Neural progenitor cell (in vitro differentiated cells): Measurements from ENCODE around the gene PKHD1. TPM values are rescaled to one million over a fixed set of nuclear protein-coding genes. Genes with fewer than 3 reads are reported as not detected.

ENCODE experiments used
- DNase-seq: peaks from one replicate; pipeline ENCODE4 v3.0.0-alpha.2; 2016; ENCODE audit warnings: low spot score
- H2AFZ ChIP-seq: fragments of 200-600 bp; sonication (generic); replicated peaks from 2 replicates; pipeline ENCODE4 v1.6.1; 2016; ENCODE audit warnings: antibody characterized with exemption
- H3F3A ChIP-seq: fragments of 200-600 bp; sonication (generic); 2 replicates; pipeline ENCODE4 v1.6.1; 2016; ENCODE audit warnings: antibody characterized with exemption, low read depth
- H3K27ac ChIP-seq: fragments of 200-600 bp; sonication (generic); 2 replicates; pipeline ENCODE4 v1.5.1; 2016; ENCODE audit warnings: mild to moderate bottlenecking
- H3K27me3 ChIP-seq: fragments of 200-600 bp; sonication (generic); 2 replicates; pipeline ENCODE4 v1.6.1; 2016; ENCODE audit warnings: mild to moderate bottlenecking, moderate library complexity
- H3K36me3 ChIP-seq: fragments of 200-600 bp; sonication (generic); 2 replicates; pipeline ENCODE4 v1.5.1; 2016
- H3K4me1 ChIP-seq: fragments of 200-600 bp; sonication (generic); 2 replicates; pipeline ENCODE4 v1.6.1; 2016; ENCODE audit warnings: mixed run types
- H3K4me2 ChIP-seq: fragments of 200-600 bp; sonication (generic); 2 replicates; pipeline ENCODE4 v1.6.1; 2016
- H3K4me3 ChIP-seq: fragments of 200-600 bp; sonication (generic); 2 replicates; pipeline ENCODE4 v1.5.1; 2016
- H3K79me2 ChIP-seq: fragments of 200-600 bp; sonication (generic); 2 replicates; pipeline ENCODE4 v1.6.1; 2016; ENCODE audit warnings: low read depth
- H3K9ac ChIP-seq: fragments of 200-600 bp; sonication (generic); 2 replicates; pipeline ENCODE4 v1.6.1; 2016
- H3K9me3 ChIP-seq: fragments of 200-600 bp; sonication (generic); 2 replicates; pipeline ENCODE4 v1.5.1; 2016; ENCODE audit warnings: low read depth
- H4K20me1 ChIP-seq: fragments of 200-600 bp; sonication (generic); 2 replicates; pipeline ENCODE4 v1.6.1; 2016; ENCODE audit warnings: low read depth
- H3K27ac Mint-ChIP-seq: 3 replicates; pipeline ENCODE4 v1.8.0; 2021; ENCODE audit warnings: mixed read lengths
- H3K27me3 Mint-ChIP-seq: 2 replicates; pipeline ENCODE4 v1.8.0; 2022; ENCODE audit warnings: low read depth, mild to moderate bottlenecking, inconsistent platforms, moderate library complexity, mixed read lengths; ENCODE audit not compliant: insufficient read depth
- H3K36me3 Mint-ChIP-seq: 3 replicates; pipeline ENCODE4 v1.8.0; 2021; ENCODE audit warnings: mixed read lengths
- H3K4me1 Mint-ChIP-seq: 3 replicates; pipeline ENCODE4 v1.8.0; 2021; ENCODE audit warnings: mixed read lengths
- H3K4me3 Mint-ChIP-seq: 3 replicates; pipeline ENCODE4 v1.8.0; 2021; ENCODE audit warnings: mild to moderate bottlenecking, moderate library complexity, mixed read lengths
- H3K9me3 Mint-ChIP-seq: 3 replicates; pipeline ENCODE4 v1.8.0; 2020; ENCODE audit warnings: mixed read lengths
- EZH2 ChIP-seq: fragments of 200-600 bp; sonication (generic); IDR thresholded peaks from 2 replicates; pipeline ENCODE4 v1.6.1; 2017; ENCODE audit warnings: antibody characterized with exemption, mild to moderate bottlenecking, moderate library complexity
- EZH2phosphoT487 ChIP-seq: fragments of 200-600 bp; sonication (generic); IDR thresholded peaks from 2 replicates; pipeline ENCODE4 v1.6.1; 2017; ENCODE audit warnings: antibody characterized with exemption
- total RNA-seq: library from RNA; depleted of rRNA; stranded (reverse); fragments of >200 nt; gene quantifications from 2 replicates; pipeline ENCODE4 v1.2.3, GENCODE V29; 2015; ENCODE audit warnings: low replicate concordance
- TF ChIP-seq, protein P1 (sequence below): fragments of 200-600 bp; sonication (generic); IDR thresholded peaks from 2 replicates; pipeline ENCODE4 v1.5.1; 2017; ENCODE audit warnings: antibody characterized with exemption, mild to moderate bottlenecking

The PKHD1 gene
- total RNA-seq, 1 donor from 2014 or later: 0.04 TPM

GRCh38 chr6:51790946-51791345 is 296.5 kb downstream of the PKHD1 start:
- H3K4me3 Mint-ChIP-seq: no peak overlapping the region
- DNase-seq: no peak
- no peak overlapping the region for H3K27ac Mint-ChIP-seq
- no peaks in the 10 kb centered on the region for H3K36me3 Mint-ChIP-seq
- Histone ChIP-seq H3K27me3 (no peaks in the 10 kb centered on the region), H3K4me1 (no peaks in the 10 kb centered on the region), H3K4me3 (no peak overlapping the region), H3K79me2 (no peaks in the 10 kb centered on the region), H3K9me3 (no peaks in the 10 kb centered on the region), H2AFZ (no peak overlapping the region), H3K36me3 (no peaks in the 10 kb centered on the region), H3F3A (no peaks in the 10 kb centered on the region), H4K20me1 (no peaks in the 10 kb centered on the region), H3K9ac (no peak overlapping the region), H3K4me2 (no peak overlapping the region), H3K27ac (no peak overlapping the region)
- H3K4me1 Mint-ChIP-seq: no peaks in the 10 kb centered on the region
- peaks cover 2% of the 10 kb centered on the region for H3K27me3 Mint-ChIP-seq
- H3K9me3 Mint-ChIP-seq: peaks cover 13% of the 10 kb centered on the region
- TF ChIP-seq EZH2phosphoT487: no peak
- TF ChIP-seq EZH2: no peak
- TF ChIP-seq, protein P1, sequence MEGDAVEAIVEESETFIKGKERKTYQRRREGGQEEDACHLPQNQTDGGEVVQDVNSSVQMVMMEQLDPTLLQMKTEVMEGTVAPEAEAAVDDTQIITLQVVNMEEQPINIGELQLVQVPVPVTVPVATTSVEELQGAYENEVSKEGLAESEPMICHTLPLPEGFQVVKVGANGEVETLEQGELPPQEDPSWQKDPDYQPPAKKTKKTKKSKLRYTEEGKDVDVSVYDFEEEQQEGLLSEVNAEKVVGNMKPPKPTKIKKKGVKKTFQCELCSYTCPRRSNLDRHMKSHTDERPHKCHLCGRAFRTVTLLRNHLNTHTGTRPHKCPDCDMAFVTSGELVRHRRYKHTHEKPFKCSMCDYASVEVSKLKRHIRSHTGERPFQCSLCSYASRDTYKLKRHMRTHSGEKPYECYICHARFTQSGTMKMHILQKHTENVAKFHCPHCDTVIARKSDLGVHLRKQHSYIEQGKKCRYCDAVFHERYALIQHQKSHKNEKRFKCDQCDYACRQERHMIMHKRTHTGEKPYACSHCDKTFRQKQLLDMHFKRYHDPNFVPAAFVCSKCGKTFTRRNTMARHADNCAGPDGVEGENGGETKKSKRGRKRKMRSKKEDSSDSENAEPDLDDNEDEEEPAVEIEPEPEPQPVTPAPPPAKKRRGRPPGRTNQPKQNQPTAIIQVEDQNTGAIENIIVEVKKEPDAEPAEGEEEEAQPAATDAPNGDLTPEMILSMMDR: no peak

- H3K27me3 ChIP-seq: no peaks in the 10 kb centered on the region
- no peak for DNase-seq
- no peaks in the 10 kb centered on the region for H3K79me2 ChIP-seq
- no peak overlapping the region for H3K27ac Mint-ChIP-seq
- no peaks in the 10 kb centered on the region for H3K36me3 Mint-ChIP-seq
- H3K4me1 ChIP-seq: no peaks in the 10 kb centered on the region
- H3K4me1 Mint-ChIP-seq: no peaks in the 10 kb centered on the region
- TF ChIP-seq EZH2phosphoT487: no peak
- no peak for TF ChIP-seq EZH2
- TF ChIP-seq, protein P1: no peak
- no peaks in the 10 kb centered on the region for H4K20me1 ChIP-seq
- H3K9me3 Mint-ChIP-seq: no peaks in the 10 kb centered on the region
- H3K36me3 ChIP-seq: no peaks in the 10 kb centered on the region
- no peaks in the 10 kb centered on the region for H3F3A ChIP-seq
- no peak overlapping the region for H3K4me3 Mint-ChIP-seq
- H3K27ac ChIP-seq: no peak overlapping the region
- no peak overlapping the region for H3K4me3 ChIP-seq
- H2AFZ ChIP-seq: no peak overlapping the region
- no peak overlapping the region for H3K9ac ChIP-seq
- H3K27me3 Mint-ChIP-seq: peaks cover 2% of the 10 kb centered on the region
- no peaks in the 10 kb centered on the region for H3K9me3 ChIP-seq
- H3K4me2 ChIP-seq: no peak overlapping the region
Measured at GRCh38 chr6:51788121-51788520, 299.3 kb downstream of the PKHD1 start.

DNA sequence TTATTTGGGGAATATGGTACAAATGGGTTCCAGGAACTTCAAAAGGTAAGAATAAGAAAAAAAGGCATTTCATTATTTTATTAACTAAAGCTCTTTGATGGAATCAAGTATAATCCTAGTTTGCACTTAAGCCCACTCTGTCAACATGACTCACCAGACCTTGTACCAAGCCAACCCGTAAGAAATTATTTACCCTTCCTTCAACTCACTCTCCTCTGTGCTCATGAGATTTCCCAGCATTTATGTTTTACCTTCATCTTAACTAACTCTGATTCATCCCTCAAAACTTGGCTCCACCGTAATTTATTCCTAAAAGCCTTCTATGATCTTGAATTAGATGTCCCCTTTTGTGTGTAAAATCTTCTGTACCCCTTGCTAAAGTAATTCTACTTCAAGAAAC is 308.7 kb downstream of the PKHD1 start:
- no peaks in the 10 kb centered on the region for H3K79me2 ChIP-seq
- no peaks in the 10 kb centered on the region for H3K27me3 Mint-ChIP-seq
- no peak overlapping the region for H3K27ac Mint-ChIP-seq
- H3K27me3 ChIP-seq: no peaks in the 10 kb centered on the region
- peaks cover 5% of the 10 kb centered on the region for H3K4me1 Mint-ChIP-seq
- H4K20me1 ChIP-seq: no peaks in the 10 kb centered on the region
- no peaks in the 10 kb centered on the region for H3K36me3 Mint-ChIP-seq
- no peaks in the 10 kb centered on the region for H3K9me3 Mint-ChIP-seq
- H3K9ac ChIP-seq: no peak overlapping the region
- no peaks in the 10 kb centered on the region for H3K9me3 ChIP-seq
- H2AFZ ChIP-seq: no peak overlapping the region
- H3K27ac ChIP-seq: no peak overlapping the region
- no peaks in the 10 kb centered on the region for H3K4me1 ChIP-seq
- H3F3A ChIP-seq: no peaks in the 10 kb centered on the region
- TF ChIP-seq EZH2phosphoT487: no peak
- no peak for TF ChIP-seq EZH2
- TF ChIP-seq, protein P1: no peak
- H3K4me3 ChIP-seq: no peak overlapping the region
- H3K36me3 ChIP-seq: no peaks in the 10 kb centered on the region
- DNase-seq: no peak
- no peak overlapping the region for H3K4me2 ChIP-seq
- H3K4me3 Mint-ChIP-seq: no peak overlapping the region
